CD4-positive, alpha-beta T cell treated with Interleukin-1 beta for 1 hour (primary cell): ENCODE measurements around the gene SLC39A11.

Source experiments
- DNase-seq, 2 donors: peaks; one replicate each; pipeline ENCODE4 v3.0.0-alpha.2; 2020 to 2022

Gene SLC39A11

GRCh38 chr17:72635034-72635635 lies 457.4 kb downstream of the SLC39A11 start:
- no peak for DNase-seq

GRCh38 chr17:72634621-72635020 lies 457.9 kb downstream of the SLC39A11 start:
- peak in 1 of 2 donors; percentile 18 for DNase-seq

GRCh38 chr17:72631949-72632684 lies 460.4 kb downstream of the SLC39A11 start:
- DNase-seq: no peak

GRCh38 chr17:72631568-72631948 lies 460.9 kb downstream of the SLC39A11 start:
- no peak for DNase-seq

- DNase-seq: no peak
These were observed 467.8 kb downstream of the SLC39A11 start for GRCh38 chr17:72624652-72625051.

- DNase-seq: no peak
These were observed 468.3 kb downstream of the SLC39A11 start for GRCh38 chr17:72624226-72624625.

- DNase-seq: no peak
These were observed 469.6 kb downstream of the SLC39A11 start for GRCh38 chr17:72622661-72623433.

GRCh38 chr17:72619976-72620650 lies 472.4 kb downstream of the SLC39A11 start:
- DNase-seq: no peak

GRCh38 chr17:72618001-72618509 lies 474.4 kb downstream of the SLC39A11 start:
- peak in 1 of 2 donors; percentile 53 for DNase-seq

- DNase-seq: no peak
These were observed 474.9 kb downstream of the SLC39A11 start for GRCh38 chr17:72617557-72617956.

- DNase-seq: no peak
These were observed 476.0 kb downstream of the SLC39A11 start for GRCh38 chr17:72616447-72616846.

GRCh38 chr17:72615627-72615991 lies 476.9 kb downstream of the SLC39A11 start:
- DNase-seq: no peak

GRCh38 chr17:72614871-72615626 lies 477.4 kb downstream of the SLC39A11 start:
- DNase-seq: no peak

GRCh38 chr17:72614476-72614870 lies 478.0 kb downstream of the SLC39A11 start:
- no peak for DNase-seq

- DNase-seq: no peak
These were observed 478.6 kb downstream of the SLC39A11 start for GRCh38 chr17:72613806-72614292.

GRCh38 chr17:72613396-72613795 lies 479.1 kb downstream of the SLC39A11 start:
- DNase-seq: no peak

- DNase-seq: no peak
These were observed 481.3 kb downstream of the SLC39A11 start for GRCh38 chr17:72611172-72611571.

- no peak for DNase-seq
These were observed 483.0 kb downstream of the SLC39A11 start for GRCh38 chr17:72609501-72609900.

GRCh38 chr17:72608436-72608835 lies 484.1 kb downstream of the SLC39A11 start:
- DNase-seq: no peak

GRCh38 chr17:72606656-72607055 lies 485.8 kb downstream of the SLC39A11 start:
- DNase-seq: no peak

- DNase-seq: no peak
These were observed 486.9 kb downstream of the SLC39A11 start for GRCh38 chr17:72605543-72605942.

- DNase-seq: no peak
These were observed 488.0 kb downstream of the SLC39A11 start for GRCh38 chr17:72604518-72604917.
